Activated CD4-positive, CD25-positive, alpha-beta regulatory T cell treated with anti-CD3 and anti-CD28 coated beads, Interleukin-2, amount 50 U/mL, for 24 hours (primary cell): ENCODE data around the gene EFCAB7.
"Not testable (repeated sequence)": the region's sequence is repeated elsewhere in the genome, so short reads cannot be mapped to it uniquely, and the experiment has no call there.

Experiments used
- ATAC-seq, 2 donors: fragments of 150-1000 bp; cut with Tn5 transposase; one replicate each; pipeline ENCODE4 v1.10.0; 2021; ENCODE audit warnings: mild to moderate bottlenecking in 1 of 2, moderate library complexity in 1 of 2

Gene EFCAB7

GRCh38 chr1:63555480-63555879 is 32.2 kb downstream of the EFCAB7 start:
- ATAC-seq = no peak

GRCh38 chr1:63557365-63557987 is 34.2 kb downstream of the EFCAB7 start:
- ATAC-seq = no peak

- no peak for ATAC-seq
Measured at GRCh38 chr1:63559357-63559756, 36.0 kb downstream of the EFCAB7 start.

GRCh38 chr1:63563745-63564144 is 40.4 kb downstream of the EFCAB7 start:
- no peak for ATAC-seq

GRCh38 chr1:63569068-63569467 is 45.7 kb downstream of the EFCAB7 start:
- no peak for ATAC-seq

- ATAC-seq = no peak
Measured at GRCh38 chr1:63569640-63570316, 46.5 kb downstream of the EFCAB7 start.

- not testable (repeated sequence) for ATAC-seq
Measured at GRCh38 chr1:63572686-63573085, 49.4 kb downstream of the EFCAB7 start.

- ATAC-seq = not testable (repeated sequence)
Measured at GRCh38 chr1:63574203-63574796, 51.0 kb downstream of the EFCAB7 start.

GRCh38 chr1:63575340-63575826 is 52.1 kb downstream of the EFCAB7 start:
- ATAC-seq = no peak

GRCh38 chr1:63586326-63586725 is 63.0 kb downstream of the EFCAB7 start:
- not testable (repeated sequence) for ATAC-seq

- no peak for ATAC-seq
Measured at GRCh38 chr1:63590166-63590560, 66.8 kb downstream of the EFCAB7 start.

- no peak for ATAC-seq
Measured at GRCh38 chr1:63592536-63593302, 69.4 kb downstream of the EFCAB7 start.

GRCh38 chr1:63593303-63593885 is 70.1 kb downstream of the EFCAB7 start, which contains the start of gene PGM1:
Gene PGM1, plus strand, starts transcription at chr1:63593411. Its CDS starts 78 bp downstream, at chr1:63593489.
- peak; percentile 85 to 86 for ATAC-seq

GRCh38 chr1:63593886-63594605 is 70.7 kb downstream of the EFCAB7 start:
- peak; percentile 57 to 61 for ATAC-seq

GRCh38 chr1:63595435-63595834 is 72.1 kb downstream of the EFCAB7 start:
- ATAC-seq = no peak

GRCh38 chr1:63599799-63600198 is 76.5 kb downstream of the EFCAB7 start:
- ATAC-seq = no peak

GRCh38 chr1:63600248-63600647 is 76.9 kb downstream of the EFCAB7 start:
- ATAC-seq = no peak

GRCh38 chr1:63601061-63601460 is 77.7 kb downstream of the EFCAB7 start:
- no peak for ATAC-seq

GRCh38 chr1:63601463-63601862 is 78.1 kb downstream of the EFCAB7 start:
- ATAC-seq = no peak

GRCh38 chr1:63601912-63602311 is 78.6 kb downstream of the EFCAB7 start:
- no peak for ATAC-seq

- no peak for ATAC-seq
Measured at GRCh38 chr1:63602629-63603028, 79.3 kb downstream of the EFCAB7 start.

- ATAC-seq = no peak
Measured at GRCh38 chr1:63603810-63604209, 80.5 kb downstream of the EFCAB7 start.
